Parathyroid adenoma (tissue), 2 donors: ENCODE data around the gene ATL3.
A peak's percentile ranks its signal among the peaks of the same experiment; 100 is the strongest.

Source experiments
- H2AFZ ChIP-seq: fragments of 300-600 bp; sonication (generic); one replicate; pipeline ENCODE4 v1.7.0; 2017; ENCODE audit warnings: antibody characterized with exemption, mild to moderate bottlenecking
- H3K27ac ChIP-seq: fragments of 300-600 bp; sonication (generic); one replicate; pipeline ENCODE4 v1.7.0; 2017
- H3K27me3 ChIP-seq: fragments of 300-600 bp; sonication (generic); one replicate; pipeline ENCODE4 v1.7.0; 2017; ENCODE audit warnings: low read length; ENCODE audit not compliant: control insufficient read depth, insufficient read depth
- H3K36me3 ChIP-seq: fragments of 300-600 bp; sonication (generic); one replicate; pipeline ENCODE4 v1.7.0; 2017; ENCODE audit warnings: low read length; ENCODE audit not compliant: control insufficient read depth, insufficient read depth
- H3K4me1 ChIP-seq: fragments of 300-600 bp; sonication (generic); one replicate; pipeline ENCODE4 v1.7.0; 2017; ENCODE audit warnings: control low read depth
- H3K4me2 ChIP-seq: fragments of 300-600 bp; sonication (generic); one replicate; pipeline ENCODE4 v1.7.0; 2017; ENCODE audit warnings: low read length
- H3K4me3 ChIP-seq: fragments of 300-600 bp; sonication (generic); one replicate; pipeline ENCODE4 v1.7.0; 2017; ENCODE audit warnings: low read depth, low read length
- H3K79me2 ChIP-seq: fragments of 300-600 bp; sonication (generic); one replicate; pipeline ENCODE4 v1.7.0; 2017; ENCODE audit warnings: control low read depth
- H3K9ac ChIP-seq: fragments of 300-600 bp; sonication (generic); one replicate; pipeline ENCODE4 v1.7.0; 2017; ENCODE audit warnings: mild to moderate bottlenecking
- H3K9me3 ChIP-seq: fragments of 300-600 bp; sonication (generic); one replicate; pipeline ENCODE4 v1.7.0; 2017; ENCODE audit warnings: low read length; ENCODE audit not compliant: control insufficient read depth
- CTCF ChIP-seq: fragments of 300-600 bp; sonication (generic); IDR thresholded peaks from one replicate; pipeline ENCODE4 v1.7.0; 2017; ENCODE audit warnings: antibody characterized with exemption, mild to moderate bottlenecking
- donor health status: primary hyperparathyroidism.

The ATL3 gene

GRCh38 chr11:63681321-63682065 lies 10.3 kb upstream of the ATL3 start, which contains the start of gene RTN3:
Gene RTN3 (plus strand): TSS chr11:63681500. CDS start chr11:63681637, 137 bp downstream.
- peak within 1 kb of the TSS; percentile 46 for H3K9ac ChIP-seq
- TF ChIP-seq CTCF = no peak
- H3K4me2 ChIP-seq = peak within 1 kb of the TSS; percentile 76
- peaks cover 11% of the 10 kb centered on the region for H3K79me2 ChIP-seq
- H2AFZ ChIP-seq = peak within 1 kb of the TSS; percentile 77
- H3K36me3 ChIP-seq = no peaks in the 10 kb centered on the region
- H3K4me3 ChIP-seq = peak within 1 kb of the TSS; percentile 75
- peak within 1 kb of the TSS; percentile 87 for H3K27ac ChIP-seq
- H3K4me1 ChIP-seq = peaks cover 3% of the 10 kb centered on the region
- no peaks in the 10 kb centered on the region for H3K9me3 ChIP-seq
- H3K27me3 ChIP-seq = no peaks in the 10 kb centered on the region

GRCh38 chr11:63680834-63681320 lies 9.7 kb upstream of the ATL3 start:
- Histone ChIP-seq H3K4me3 (peak overlapping the region; percentile 40), H3K9ac (no peak overlapping the region), H2AFZ (peak overlapping the region; percentile 77), H3K79me2 (peaks cover 11% of the 10 kb centered on the region), H3K4me1 (peaks cover 3% of the 10 kb centered on the region), H3K9me3 (no peaks in the 10 kb centered on the region), H3K27me3 (no peaks in the 10 kb centered on the region), H3K4me2 (peak overlapping the region; percentile 60), H3K36me3 (no peaks in the 10 kb centered on the region), H3K27ac (peak overlapping the region; percentile 87)
- TF ChIP-seq CTCF = no peak

- no peaks in the 10 kb centered on the region for H3K9me3 ChIP-seq
- no peaks in the 10 kb centered on the region for H3K36me3 ChIP-seq
- TF ChIP-seq CTCF = no peak
- H3K9ac ChIP-seq = no peak overlapping the region
- no peaks in the 10 kb centered on the region for H3K27me3 ChIP-seq
- no peak overlapping the region for H2AFZ ChIP-seq
- H3K4me1 ChIP-seq = no peaks in the 10 kb centered on the region
- H3K27ac ChIP-seq = no peak overlapping the region
- no peak overlapping the region for H3K4me2 ChIP-seq
- H3K79me2 ChIP-seq = peaks cover 3% of the 10 kb centered on the region
- no peak overlapping the region for H3K4me3 ChIP-seq
Measured at GRCh38 chr11:63673579-63673978, 2.4 kb upstream of the ATL3 start.

- Histone ChIP-seq H3K4me1 (no peaks in the 10 kb centered on the region), H3K79me2 (peaks cover 3% of the 10 kb centered on the region), H3K36me3 (no peaks in the 10 kb centered on the region), H3K9ac (no peak overlapping the region), H2AFZ (no peak overlapping the region), H3K4me2 (no peak overlapping the region), H3K4me3 (no peak overlapping the region), H3K9me3 (no peaks in the 10 kb centered on the region), H3K27me3 (no peaks in the 10 kb centered on the region), H3K27ac (peak overlapping the region; percentile 19)
- TF ChIP-seq CTCF = no peak
Measured at GRCh38 chr11:63672936-63673539, 1.9 kb upstream of the ATL3 start.
